ENCODE measurements around the gene SMAP1.

The SMAP1 gene

GRCh38 chr6:70889270-70889669 is 221.6 kb downstream of the SMAP1 start:
- no peak overlapping the region for H3K4me3 ChIP-seq (ENCODE audit: low read length)
- TF ChIP-seq, protein P1, sequence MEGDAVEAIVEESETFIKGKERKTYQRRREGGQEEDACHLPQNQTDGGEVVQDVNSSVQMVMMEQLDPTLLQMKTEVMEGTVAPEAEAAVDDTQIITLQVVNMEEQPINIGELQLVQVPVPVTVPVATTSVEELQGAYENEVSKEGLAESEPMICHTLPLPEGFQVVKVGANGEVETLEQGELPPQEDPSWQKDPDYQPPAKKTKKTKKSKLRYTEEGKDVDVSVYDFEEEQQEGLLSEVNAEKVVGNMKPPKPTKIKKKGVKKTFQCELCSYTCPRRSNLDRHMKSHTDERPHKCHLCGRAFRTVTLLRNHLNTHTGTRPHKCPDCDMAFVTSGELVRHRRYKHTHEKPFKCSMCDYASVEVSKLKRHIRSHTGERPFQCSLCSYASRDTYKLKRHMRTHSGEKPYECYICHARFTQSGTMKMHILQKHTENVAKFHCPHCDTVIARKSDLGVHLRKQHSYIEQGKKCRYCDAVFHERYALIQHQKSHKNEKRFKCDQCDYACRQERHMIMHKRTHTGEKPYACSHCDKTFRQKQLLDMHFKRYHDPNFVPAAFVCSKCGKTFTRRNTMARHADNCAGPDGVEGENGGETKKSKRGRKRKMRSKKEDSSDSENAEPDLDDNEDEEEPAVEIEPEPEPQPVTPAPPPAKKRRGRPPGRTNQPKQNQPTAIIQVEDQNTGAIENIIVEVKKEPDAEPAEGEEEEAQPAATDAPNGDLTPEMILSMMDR (conservative IDR thresholded peaks at IDR 0.05; ENCODE audit: low read length), result no peak
- DNase-seq (ENCODE audit: low read depth), result no peak

DNA sequence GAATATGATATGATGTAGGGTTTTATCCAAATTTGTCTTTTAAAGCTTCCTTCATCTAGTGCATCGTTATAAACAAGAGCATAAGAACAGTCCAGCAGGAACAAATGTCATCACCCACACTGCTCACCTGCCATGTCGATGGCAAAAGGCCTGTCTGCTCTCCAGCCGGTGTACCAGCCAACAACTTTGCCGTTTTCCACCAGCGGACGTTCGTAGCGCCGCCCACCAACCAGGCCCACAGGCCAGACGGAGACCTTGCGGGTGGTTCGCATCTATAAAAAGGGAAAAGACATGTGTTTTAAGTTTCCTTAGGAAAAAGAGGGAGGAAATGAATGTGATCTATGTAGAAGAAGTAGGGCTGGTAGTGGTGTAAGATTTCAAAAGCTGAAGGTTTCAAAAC is 226.3 kb downstream of the SMAP1 start:
- no peak for DNase-seq (ENCODE audit: low read depth)
- H3K4me3 ChIP-seq (ENCODE audit: low read length), result no peak overlapping the region
- TF ChIP-seq, protein P1 (conservative IDR thresholded peaks at IDR 0.05; ENCODE audit: low read length), result no peak

DNA sequence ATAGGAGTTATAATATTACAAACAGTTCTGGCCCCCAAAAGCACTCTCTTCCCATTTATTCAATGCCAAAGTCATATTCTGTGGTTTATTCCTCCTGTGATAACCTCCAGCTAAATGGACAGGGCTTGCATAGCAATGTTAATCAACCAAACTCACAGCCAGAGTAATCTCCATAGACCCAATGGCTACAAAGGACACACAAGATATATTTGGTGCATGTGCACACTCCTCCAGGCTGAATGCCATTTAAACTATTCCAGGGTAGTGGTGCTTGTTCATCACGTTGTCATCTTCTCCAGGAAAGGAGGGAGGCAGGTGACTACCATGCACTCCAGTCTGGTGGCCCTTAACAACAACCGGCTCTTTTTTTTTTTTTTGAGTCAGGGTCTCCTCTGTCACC is 232.4 kb downstream of the SMAP1 start:
- H3K4me3 ChIP-seq (ENCODE audit: low read length), result no peak overlapping the region
- no peak for DNase-seq (ENCODE audit: low read depth)
- TF ChIP-seq, protein P1 (conservative IDR thresholded peaks at IDR 0.05; ENCODE audit: low read length), result no peak

- TF ChIP-seq, protein P1 (conservative IDR thresholded peaks at IDR 0.05; ENCODE audit: low read length), result peak; percentile 38
- H3K4me3 ChIP-seq (ENCODE audit: low read length), result no peak overlapping the region
- DNase-seq (ENCODE audit: low read depth), result no peak
Measured at GRCh38 chr6:70901324-70901723, 233.6 kb downstream of the SMAP1 start.

DNA sequence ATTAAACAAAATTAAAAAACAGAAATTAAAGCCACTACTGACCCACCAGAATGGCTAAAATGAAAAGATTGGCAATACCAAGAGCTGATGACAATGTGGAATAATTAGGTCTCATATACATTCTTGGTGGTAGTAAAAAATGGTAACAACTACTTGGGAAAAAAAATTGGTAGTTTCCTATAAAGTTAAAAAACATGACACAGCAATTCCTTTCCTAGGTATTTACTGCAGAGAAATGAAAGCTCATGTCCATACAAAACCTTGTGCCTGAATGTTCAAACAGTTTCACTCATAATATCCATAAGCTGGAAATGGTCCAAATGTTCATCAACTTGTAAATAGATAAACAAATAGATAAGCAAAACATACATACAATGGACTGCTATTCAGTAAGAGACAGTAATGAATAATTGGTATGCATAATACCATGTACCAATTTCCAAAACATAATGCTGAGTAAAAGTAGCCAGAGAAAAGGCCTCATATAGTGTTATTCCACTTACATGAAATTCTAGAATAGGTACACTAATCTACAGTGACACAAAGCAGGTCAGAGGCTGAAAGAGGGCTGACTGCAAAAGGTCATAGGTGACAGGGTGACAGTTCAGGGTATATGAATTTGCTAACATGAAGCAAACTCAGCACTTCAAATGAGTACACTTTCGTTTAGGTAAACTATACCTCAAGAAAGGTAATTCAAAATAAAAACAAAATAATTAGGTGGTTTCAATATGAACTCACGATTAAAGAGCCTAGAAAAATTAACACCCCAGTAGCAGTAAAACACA is 236.2 kb downstream of the SMAP1 start:
- no peak for DNase-seq (ENCODE audit: low read depth)
- no peak overlapping the region for H3K4me3 ChIP-seq (ENCODE audit: low read length)
- TF ChIP-seq, protein P1 (conservative IDR thresholded peaks at IDR 0.05; ENCODE audit: low read length), result no peak

- no peak for DNase-seq (ENCODE audit: low read depth)
- no peak overlapping the region for H3K4me3 ChIP-seq (ENCODE audit: low read length)
- TF ChIP-seq, protein P1 (conservative IDR thresholded peaks at IDR 0.05; ENCODE audit: low read length), result no peak
Measured at GRCh38 chr6:70905742-70906141, 238.1 kb downstream of the SMAP1 start.
